HUES6 (cell line): ENCODE data around the gene ATP8A2.
"Not testable (repeated sequence)": the region's sequence is repeated elsewhere in the genome, so short reads cannot be mapped to it uniquely, and the experiment has no call there.

ENCODE experiments used
- H3K27ac ChIP-seq: 2 replicates; pipeline ENCODE4 v1.7.0; 2013; ENCODE audit warnings: low read depth, mild to moderate bottlenecking, low read length, inconsistent platforms
- H3K27me3 ChIP-seq: 2 replicates; pipeline ENCODE4 v1.6.1; 2013; ENCODE audit warnings: low read length; ENCODE audit not compliant: control insufficient read depth, insufficient read depth
- H3K36me3 ChIP-seq: 2 replicates; pipeline ENCODE4 v1.6.1; 2013; ENCODE audit warnings: low read length; ENCODE audit not compliant: control insufficient read depth, insufficient read depth
- H3K4me1 ChIP-seq: 2 replicates; pipeline ENCODE4 v1.6.1; 2013; ENCODE audit warnings: low read length; ENCODE audit not compliant: control insufficient read depth, insufficient read depth
- H3K4me3 ChIP-seq: 2 replicates; pipeline ENCODE4 v1.5.1; 2013; ENCODE audit warnings: low read depth, low read length
- H3K9ac ChIP-seq: one replicate; pipeline ENCODE4 v1.6.1; 2013; ENCODE audit warnings: mild to moderate bottlenecking, low read length
- H3K9me3 ChIP-seq: 2 replicates; pipeline ENCODE4 v1.6.1; 2013; ENCODE audit warnings: low read depth, low read length; ENCODE audit not compliant: control insufficient read depth, insufficient read depth

The ATP8A2 gene

GRCh38 chr13:25954943-25955342, 583.2 kb downstream of the ATP8A2 start:
- H3K27me3 ChIP-seq, H3K36me3 ChIP-seq, H3K9ac ChIP-seq, H3K4me1 ChIP-seq, H3K27ac ChIP-seq, H3K4me3 ChIP-seq: not testable (repeated sequence)
- H3K9me3 ChIP-seq = peaks cover 16% of the 10 kb centered on the region

GRCh38 chr13:25958986-25959385, 587.2 kb downstream of the ATP8A2 start:
- Histone ChIP-seq H3K9ac (no peak overlapping the region), H3K4me1 (no peaks in the 10 kb centered on the region; the same call in 1 of the 2 replicates), H3K4me3 (no peak overlapping the region), H3K27me3 (no peaks in the 10 kb centered on the region), H3K9me3 (0 out of 2 replicates have a peak, but pooled peaks cover 2% of the 10 kb centered on the region), H3K27ac (no peak overlapping the region), H3K36me3 (no peaks in the 10 kb centered on the region)

- H3K27ac ChIP-seq = no peak overlapping the region
- no peaks in the 10 kb centered on the region for H3K36me3 ChIP-seq
- no peak overlapping the region for H3K9ac ChIP-seq
- H3K9me3 ChIP-seq = 0 out of 2 replicates have a peak, but pooled peaks cover 2% of the 10 kb centered on the region
- H3K27me3 ChIP-seq = no peaks in the 10 kb centered on the region
- H3K4me3 ChIP-seq = no peak overlapping the region
- H3K4me1 ChIP-seq = no peaks in the 10 kb centered on the region
These were observed 589.5 kb downstream of the ATP8A2 start for GRCh38 chr13:25961294-25961693.

GRCh38 chr13:25963674-25964073, 591.9 kb downstream of the ATP8A2 start:
- Histone ChIP-seq H3K27me3 (no peaks in the 10 kb centered on the region), H3K4me1 (peaks cover 4% of the 10 kb centered on the region; the same call in 1 of the 2 replicates), H3K4me3 (no peak overlapping the region), H3K36me3 (no peaks in the 10 kb centered on the region), H3K9me3 (no peaks in the 10 kb centered on the region), H3K9ac (no peak overlapping the region), H3K27ac (no peak overlapping the region)

GRCh38 chr13:25965596-25965995, 593.8 kb downstream of the ATP8A2 start:
- H3K36me3 ChIP-seq = no peaks in the 10 kb centered on the region
- no peak overlapping the region for H3K27ac ChIP-seq
- H3K4me3 ChIP-seq = no peak overlapping the region
- no peaks in the 10 kb centered on the region; the same call in 1 of the 2 replicates for H3K27me3 ChIP-seq
- no peaks in the 10 kb centered on the region for H3K9me3 ChIP-seq
- H3K4me1 ChIP-seq = peaks cover 4% of the 10 kb centered on the region; the same call in 1 of the 2 replicates
- no peak overlapping the region for H3K9ac ChIP-seq

- Histone ChIP-seq H3K4me1 (peaks cover 7% of the 10 kb centered on the region; the same call in 1 of the 2 replicates), H3K9me3 (no peaks in the 10 kb centered on the region), H3K27ac (no peak overlapping the region), H3K4me3 (no peak overlapping the region), H3K9ac (no peak overlapping the region), H3K27me3 (no peaks in the 10 kb centered on the region; the same call in 1 of the 2 replicates), H3K36me3 (no peaks in the 10 kb centered on the region)
These were observed 594.3 kb downstream of the ATP8A2 start for GRCh38 chr13:25966086-25966485.

- Histone ChIP-seq H3K9me3 (no peaks in the 10 kb centered on the region), H3K4me1 (peaks cover 17% of the 10 kb centered on the region), H3K4me3 (no peak overlapping the region), H3K9ac (no peak overlapping the region), H3K27ac (no peak overlapping the region), H3K36me3 (no peaks in the 10 kb centered on the region), H3K27me3 (peaks cover under 1% of the 10 kb centered on the region; the same call in 1 of the 2 replicates)
These were observed 595.4 kb downstream of the ATP8A2 start for GRCh38 chr13:25967144-25967543.

- Histone ChIP-seq H3K9me3 (no peaks in the 10 kb centered on the region), H3K4me1 (peaks cover 37% of the 10 kb centered on the region), H3K27me3 (peaks cover 7% of the 10 kb centered on the region), H3K36me3 (no peaks in the 10 kb centered on the region), H3K9ac (no peak overlapping the region), H3K27ac (no peak overlapping the region), H3K4me3 (no peak overlapping the region)
These were observed 599.3 kb downstream of the ATP8A2 start for GRCh38 chr13:25971047-25971446.

- peaks cover 40% of the 10 kb centered on the region for H3K4me1 ChIP-seq
- H3K9me3 ChIP-seq = no peaks in the 10 kb centered on the region
- H3K9ac ChIP-seq = no peak overlapping the region
- no peaks in the 10 kb centered on the region for H3K36me3 ChIP-seq
- H3K27me3 ChIP-seq = peaks cover 7% of the 10 kb centered on the region
- no peak overlapping the region for H3K4me3 ChIP-seq
- no peak overlapping the region for H3K27ac ChIP-seq
These were observed 599.8 kb downstream of the ATP8A2 start for GRCh38 chr13:25971459-25972145.

GRCh38 chr13:25973085-25973484, 601.3 kb downstream of the ATP8A2 start:
- Histone ChIP-seq H3K9me3 (no peaks in the 10 kb centered on the region), H3K27ac (no peak overlapping the region), H3K4me1 (peaks cover 50% of the 10 kb centered on the region), H3K4me3 (no peak overlapping the region), H3K36me3 (no peaks in the 10 kb centered on the region), H3K9ac (no peak overlapping the region), H3K27me3 (peaks cover 7% of the 10 kb centered on the region)

GRCh38 chr13:25973576-25973975, 601.8 kb downstream of the ATP8A2 start:
- Histone ChIP-seq H3K4me3 (no peak overlapping the region), H3K27me3 (peaks cover 7% of the 10 kb centered on the region), H3K4me1 (peaks cover 55% of the 10 kb centered on the region), H3K27ac (no peak overlapping the region), H3K36me3 (no peaks in the 10 kb centered on the region), H3K9ac (no peak overlapping the region), H3K9me3 (no peaks in the 10 kb centered on the region)
